Activated naive CD4-positive, alpha-beta T cell treated with anti-CD3 and anti-CD28 coated beads, Interleukin-2, amount 10 ng/mL, durations not matched to agents 7 days and 5 days (primary cell): Measurements from ENCODE around the gene TIA1.
"Not testable (repeated sequence)": the region's sequence is repeated elsewhere in the genome, so short reads cannot be mapped to it uniquely, and the experiment has no call there.

Source experiments
- CTCF ChIA-PET: fragments of 350-600 bp; sonication (Branson Sonifier 250); formaldehyde crosslinking; loops from one replicate; lab custom pipeline; 2021; ENCODE audit warnings: antibody characterized with exemption; lab: Charles Lee
- DNase-seq: peaks from one replicate; pipeline ENCODE4 v3.0.0-alpha.2; 2020
- H3K27ac Mint-ChIP-seq: one replicate; pipeline ENCODE4 v1.8.0; 2021; ENCODE audit warnings: mild to moderate bottlenecking, moderate library complexity, mixed read lengths
- H3K27me3 Mint-ChIP-seq: one replicate; pipeline ENCODE4 v1.8.0; 2021; ENCODE audit warnings: mild to moderate bottlenecking, mixed read lengths
- H3K36me3 Mint-ChIP-seq: one replicate; pipeline ENCODE4 v1.8.0; 2021; ENCODE audit warnings: mixed read lengths
- H3K4me1 Mint-ChIP-seq: one replicate; pipeline ENCODE4 v1.8.0; 2021; ENCODE audit warnings: mixed read lengths
- H3K4me3 Mint-ChIP-seq: one replicate; pipeline ENCODE4 v1.8.0; 2021; ENCODE audit warnings: mild to moderate bottlenecking, moderate library complexity, mixed read lengths
- H3K9me3 Mint-ChIP-seq: one replicate; pipeline ENCODE4 v1.8.0; 2021; ENCODE audit warnings: mixed read lengths

TIA1 gene, protein sequence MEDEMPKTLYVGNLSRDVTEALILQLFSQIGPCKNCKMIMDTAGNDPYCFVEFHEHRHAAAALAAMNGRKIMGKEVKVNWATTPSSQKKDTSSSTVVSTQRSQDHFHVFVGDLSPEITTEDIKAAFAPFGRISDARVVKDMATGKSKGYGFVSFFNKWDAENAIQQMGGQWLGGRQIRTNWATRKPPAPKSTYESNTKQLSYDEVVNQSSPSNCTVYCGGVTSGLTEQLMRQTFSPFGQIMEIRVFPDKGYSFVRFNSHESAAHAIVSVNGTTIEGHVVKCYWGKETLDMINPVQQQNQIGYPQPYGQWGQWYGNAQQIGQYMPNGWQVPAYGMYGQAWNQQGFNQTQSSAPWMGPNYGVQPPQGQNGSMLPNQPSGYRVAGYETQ

GRCh38 chr2:70248181-70248847 lies at the start of gene TIA1:
Gene TIA1 (minus strand): TSS chr2:70248628. CDS start chr2:70248430, 198 bp downstream.
- DNase-seq, result peak; percentile 99
- CTCF ChIA-PET, result no interaction called here
- Mint-ChIP-seq H3K9me3 (no peaks in the 10 kb centered on the region), H3K27me3 (peaks cover 5% of the 10 kb centered on the region), H3K4me1 (peaks cover 29% of the 10 kb centered on the region), H3K36me3 (peaks cover 22% of the 10 kb centered on the region), H3K27ac (peak within 1 kb of the TSS; percentile 95), H3K4me3 (peak within 1 kb of the TSS; percentile 89)

DNA sequence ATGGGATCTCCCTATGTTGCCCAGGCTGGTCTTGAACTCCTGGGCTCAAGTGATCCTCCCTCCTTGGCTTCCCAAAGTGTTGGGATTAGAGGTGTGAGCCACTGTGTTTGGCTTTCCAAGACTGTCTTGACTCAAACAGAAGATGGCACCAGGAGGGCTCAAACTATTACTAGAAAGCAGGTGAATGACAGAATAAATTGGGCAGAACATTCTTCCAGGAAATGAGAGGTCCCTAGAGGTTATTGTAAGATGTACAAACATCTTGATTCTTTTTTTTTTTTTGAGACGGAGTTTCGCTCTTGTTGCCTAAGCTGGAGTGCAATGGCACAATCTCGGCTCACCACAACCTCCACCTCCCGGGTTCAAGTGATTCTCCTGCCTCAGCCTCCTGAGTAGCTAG lies 49.4 kb upstream of the TIA1 start:
- H3K4me3 Mint-ChIP-seq, H3K27ac Mint-ChIP-seq, H3K27me3 Mint-ChIP-seq, DNase-seq, H3K9me3 Mint-ChIP-seq: not testable (repeated sequence)
- H3K36me3 Mint-ChIP-seq, result peaks cover 41% of the 10 kb centered on the region
- peaks cover 50% of the 10 kb centered on the region for H3K4me1 Mint-ChIP-seq
- CTCF ChIA-PET, result interaction anchor here (1.2 to 1.3 kb wide), 2 partner anchors 45 to 386 kb away, joined by 3 to 4 read pairs; no protein-coding TSS in a partner anchor

GRCh38 chr2:70283500-70284191 lies 35.2 kb upstream of the TIA1 start:
- Mint-ChIP-seq H3K4me3 (no peak overlapping the region), H3K4me1 (peaks cover 31% of the 10 kb centered on the region), H3K36me3 (peaks cover 75% of the 10 kb centered on the region), H3K9me3 (no peaks in the 10 kb centered on the region), H3K27ac (no peak overlapping the region), H3K27me3 (no peaks in the 10 kb centered on the region)
- no peak for DNase-seq
- CTCF ChIA-PET, result interaction anchor here (0.7 to 1.5 kb wide), 3 partner anchors 10 to 320 kb away, joined by 3 to 4 read pairs (median 3); partner anchors contain the start of genes FAM136A and SNRPG

DNA sequence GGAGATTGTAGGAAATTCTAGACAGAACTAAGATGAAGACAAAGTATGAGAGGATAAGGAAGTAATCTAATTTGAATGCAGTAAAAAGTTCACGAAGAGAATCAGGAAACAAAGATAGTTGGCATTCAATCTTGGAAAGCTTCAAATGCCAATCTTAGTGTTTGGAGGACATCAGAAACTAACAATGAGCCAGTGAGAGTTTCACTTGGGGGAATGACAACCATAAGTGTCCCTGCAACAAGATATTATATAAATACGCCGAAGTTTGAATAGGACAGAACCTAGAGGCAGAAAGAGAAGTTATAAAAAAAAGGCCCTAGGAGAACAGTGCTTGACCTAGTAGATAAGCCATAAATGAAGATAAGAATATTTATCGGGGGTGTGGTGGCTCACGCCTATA lies 34.0 kb upstream of the TIA1 start:
- no peaks in the 10 kb centered on the region for H3K27me3 Mint-ChIP-seq
- H3K36me3 Mint-ChIP-seq, result peaks cover 74% of the 10 kb centered on the region
- peaks cover 25% of the 10 kb centered on the region for H3K4me1 Mint-ChIP-seq
- DNase-seq, result no peak
- no peaks in the 10 kb centered on the region for H3K9me3 Mint-ChIP-seq
- no peak overlapping the region for H3K4me3 Mint-ChIP-seq
- CTCF ChIA-PET, result no interaction called here
- no peak overlapping the region for H3K27ac Mint-ChIP-seq

DNA sequence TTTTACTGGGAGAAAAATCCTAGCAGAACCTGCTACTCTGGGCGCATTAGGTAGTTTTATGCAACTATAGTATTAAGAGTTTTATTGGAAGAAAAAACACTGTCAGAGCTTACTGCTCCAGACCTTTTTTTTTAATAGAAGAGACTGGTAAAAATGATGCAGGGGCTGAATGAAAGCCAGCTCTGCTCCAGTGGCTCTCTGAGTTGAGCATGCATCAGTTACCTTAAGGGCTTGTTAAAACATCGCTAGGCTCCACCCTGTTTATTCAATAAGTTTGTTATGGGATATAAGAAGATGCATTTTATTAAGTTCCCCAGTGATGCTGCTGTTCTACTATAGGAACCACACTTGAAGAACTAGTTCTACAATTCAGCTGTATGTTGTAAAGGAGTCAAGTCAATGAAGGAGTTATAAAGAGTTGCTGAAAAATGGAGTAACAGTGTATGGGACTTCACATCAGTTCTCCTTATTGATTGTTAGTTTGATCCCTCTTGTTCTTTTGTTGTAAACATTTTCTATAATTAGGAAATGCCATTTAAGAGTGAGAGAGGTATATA lies 31.9 kb upstream of the TIA1 start:
- CTCF ChIA-PET, result no interaction called here

GRCh38 chr2:70270323-70270722 lies 21.9 kb upstream of the TIA1 start:
- Mint-ChIP-seq H3K4me1 (peaks cover 10% of the 10 kb centered on the region), H3K9me3 (no peaks in the 10 kb centered on the region), H3K27ac (no peak overlapping the region), H3K4me3 (no peak overlapping the region), H3K27me3 (no peaks in the 10 kb centered on the region), H3K36me3 (peaks cover 36% of the 10 kb centered on the region)
- DNase-seq, result no peak
- CTCF ChIA-PET, result interaction anchor here (1.2 kb wide), 1 partner anchor 9 kb away, joined by 3 read pairs; no protein-coding TSS in a partner anchor

More for the DNA sequence above, 31.9 kb upstream of the TIA1 start:
- peaks cover 66% of the 10 kb centered on the region for H3K36me3 Mint-ChIP-seq
- peaks cover 8% of the 10 kb centered on the region for H3K4me1 Mint-ChIP-seq
- no peak overlapping the region for H3K27ac Mint-ChIP-seq
- no peak overlapping the region for H3K4me3 Mint-ChIP-seq
- no peaks in the 10 kb centered on the region for H3K9me3 Mint-ChIP-seq
- H3K27me3 Mint-ChIP-seq, result no peaks in the 10 kb centered on the region
- DNase-seq, result no peak

- Mint-ChIP-seq H3K36me3 (peaks cover 30% of the 10 kb centered on the region), H3K4me1 (peaks cover 15% of the 10 kb centered on the region)
- CTCF ChIA-PET, result interaction anchor here (1.2 kb wide), 1 partner anchor 8 kb away, joined by 3 read pairs; no protein-coding TSS in a partner anchor
- H3K4me3 Mint-ChIP-seq, DNase-seq, H3K9me3 Mint-ChIP-seq, H3K27ac Mint-ChIP-seq, H3K27me3 Mint-ChIP-seq: not testable (repeated sequence)
Measured at GRCh38 chr2:70269422-70270302, 21.2 kb upstream of the TIA1 start.

DNA sequence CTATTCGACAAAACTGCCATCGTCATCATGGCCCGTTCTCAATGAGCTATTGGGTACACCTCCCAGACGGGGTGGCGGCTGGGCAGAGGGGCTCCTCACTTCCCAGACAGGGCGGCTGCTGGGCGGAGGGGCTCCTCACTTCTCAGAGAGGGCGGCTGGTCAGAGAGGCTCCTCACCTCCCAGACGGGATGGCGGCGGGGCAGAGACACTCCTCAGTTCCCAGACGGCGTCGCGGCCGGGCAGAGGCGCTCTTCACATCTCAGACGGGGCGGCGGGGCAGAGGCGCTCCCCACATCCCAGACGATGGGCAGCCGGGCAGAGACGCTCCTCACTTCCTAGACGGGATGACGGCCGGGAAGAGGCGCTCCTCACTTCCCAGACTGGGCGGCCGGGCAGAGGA lies 18.5 kb upstream of the TIA1 start:
- CTCF ChIA-PET, H3K27ac Mint-ChIP-seq, H3K9me3 Mint-ChIP-seq, H3K4me3 Mint-ChIP-seq, H3K27me3 Mint-ChIP-seq, DNase-seq: not testable (repeated sequence)
- peaks cover 32% of the 10 kb centered on the region for H3K36me3 Mint-ChIP-seq
- peaks cover 27% of the 10 kb centered on the region for H3K4me1 Mint-ChIP-seq

DNA sequence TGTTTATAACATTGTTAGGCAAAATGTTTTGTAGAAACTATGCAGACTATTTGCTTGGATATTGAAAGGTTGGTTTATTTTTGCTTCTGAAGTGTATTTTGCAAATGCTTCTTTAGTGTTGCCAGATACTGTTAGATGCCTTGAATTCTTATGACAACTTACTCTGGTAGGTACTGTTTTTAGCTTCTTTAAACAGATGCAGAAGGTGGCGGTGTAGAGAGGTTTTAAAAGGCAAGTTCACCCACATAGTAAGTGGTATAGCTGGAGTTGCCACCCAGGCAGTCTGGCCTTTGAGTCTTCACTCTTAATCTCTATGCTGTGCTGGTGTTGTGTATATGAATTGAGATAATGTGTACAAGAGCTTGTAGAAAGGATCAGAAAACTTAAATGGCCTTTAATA lies 13.1 kb upstream of the TIA1 start:
- H3K27me3 Mint-ChIP-seq, result no peaks in the 10 kb centered on the region
- no peaks in the 10 kb centered on the region for H3K9me3 Mint-ChIP-seq
- peaks cover 32% of the 10 kb centered on the region for H3K36me3 Mint-ChIP-seq
- peaks cover 62% of the 10 kb centered on the region for H3K4me1 Mint-ChIP-seq
- H3K27ac Mint-ChIP-seq, result peak overlapping the region; percentile 73
- H3K4me3 Mint-ChIP-seq, result no peak overlapping the region
- no peak for DNase-seq
- CTCF ChIA-PET, result interaction anchor here (1.1 to 1.7 kb wide), 2 partner anchors 9 to 41 kb away, joined by 3 to 7 read pairs; partner anchors contain the start of gene FAM136A

GRCh38 chr2:70258532-70258875 lies 10.1 kb upstream of the TIA1 start:
- Mint-ChIP-seq H3K27me3 (peaks cover 4% of the 10 kb centered on the region), H3K27ac (peak overlapping the region; percentile 75), H3K4me3 (peak overlapping the region; percentile 79), H3K36me3 (peaks cover 22% of the 10 kb centered on the region), H3K9me3 (no peaks in the 10 kb centered on the region), H3K4me1 (peaks cover 51% of the 10 kb centered on the region)
- DNase-seq, result no peak
- CTCF ChIA-PET, result interaction anchor here (1.4 kb wide), 1 partner anchor 12 kb away, joined by 4 read pairs; no protein-coding TSS in a partner anchor

DNA sequence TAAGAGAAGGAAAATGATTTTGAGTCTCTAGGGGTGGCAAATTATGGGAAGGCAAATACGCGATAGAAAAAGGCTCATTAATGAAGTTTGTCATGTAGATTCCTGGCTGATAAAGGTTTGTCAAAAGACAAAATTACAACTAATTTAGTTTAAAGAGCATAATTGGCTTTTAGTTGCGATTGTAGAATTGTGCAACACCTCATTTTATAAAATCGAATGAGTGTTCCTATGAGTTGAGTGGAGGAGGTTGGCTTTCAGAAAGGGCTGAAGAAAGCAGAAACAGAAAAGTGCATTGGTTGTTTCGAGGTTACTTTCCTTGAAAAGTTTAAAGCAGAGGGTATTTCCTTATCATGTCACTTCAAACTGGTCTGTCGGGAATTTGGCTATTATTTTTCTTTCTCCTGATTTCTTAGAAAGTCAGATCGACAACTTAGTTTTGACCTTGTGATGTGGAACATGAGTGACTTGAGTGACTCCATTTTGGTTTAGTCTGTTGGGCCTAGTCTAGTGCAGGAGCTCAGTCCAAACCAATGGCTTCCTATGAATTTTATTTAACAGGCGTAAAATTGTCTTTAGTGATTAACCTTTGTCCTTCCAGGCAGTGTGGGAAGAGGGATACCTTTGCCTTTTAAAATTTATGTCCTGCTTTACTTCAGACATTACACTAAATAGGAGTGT lies 7.3 kb upstream of the TIA1 start:
- Mint-ChIP-seq H3K27me3 (peaks cover 4% of the 10 kb centered on the region), H3K27ac (no peak overlapping the region), H3K36me3 (peaks cover 7% of the 10 kb centered on the region), H3K9me3 (no peaks in the 10 kb centered on the region), H3K4me3 (no peak overlapping the region), H3K4me1 (peaks cover 32% of the 10 kb centered on the region)
- no peak for DNase-seq
- CTCF ChIA-PET, result no interaction called here

GRCh38 chr2:70250434-70250833 lies 2.0 kb upstream of the TIA1 start:
- peaks cover 9% of the 10 kb centered on the region for H3K27me3 Mint-ChIP-seq
- H3K9me3 Mint-ChIP-seq, result no peaks in the 10 kb centered on the region
- H3K4me3 Mint-ChIP-seq, result no peak overlapping the region
- DNase-seq, result no peak
- peaks cover 13% of the 10 kb centered on the region for H3K36me3 Mint-ChIP-seq
- CTCF ChIA-PET, result no interaction called here
- H3K4me1 Mint-ChIP-seq, result peaks cover 13% of the 10 kb centered on the region
- H3K27ac Mint-ChIP-seq, result no peak overlapping the region
